GM21515 (cell line): ENCODE data around the gene PIGU.
"Not testable (repeated sequence)": the region's sequence is repeated elsewhere in the genome, so short reads cannot be mapped to it uniquely, and the experiment has no call there.

Experiments used
- ATAC-seq: cut with Tn5 transposase; IDR thresholded peaks from one replicate; pipeline ENCODE4 v1.9.1; 2021; ENCODE audit not compliant: unreplicated experiment

PIGU gene

GRCh38 chr20:34676642-34677373 is at the start of gene PIGU:
Gene PIGU (minus strand): TSS chr20:34677092. CDS start chr20:34677085, 7 bp downstream.
- peak; percentile 90 for ATAC-seq

GRCh38 chr20:34724172-34724571 is 47.3 kb upstream of the PIGU start:
- ATAC-seq: no peak

- not testable (repeated sequence) for ATAC-seq
Measured at GRCh38 chr20:34722560-34722959, 45.7 kb upstream of the PIGU start.

GRCh38 chr20:34720266-34720665 is 43.4 kb upstream of the PIGU start:
- ATAC-seq: no peak

GRCh38 chr20:34719242-34720017 is 42.5 kb upstream of the PIGU start:
- peak; percentile 66 for ATAC-seq

- ATAC-seq: no peak
Measured at GRCh38 chr20:34717230-34718095, 40.6 kb upstream of the PIGU start.

- ATAC-seq: no peak
Measured at GRCh38 chr20:34716921-34717229, 40.0 kb upstream of the PIGU start.

GRCh38 chr20:34715384-34715783 is 38.5 kb upstream of the PIGU start:
- no peak for ATAC-seq

- not testable (repeated sequence) for ATAC-seq
Measured at GRCh38 chr20:34713944-34714515, 37.1 kb upstream of the PIGU start.

GRCh38 chr20:34713194-34713943 is 36.5 kb upstream of the PIGU start:
- ATAC-seq: no peak

- ATAC-seq: no peak
Measured at GRCh38 chr20:34712525-34713192, 35.8 kb upstream of the PIGU start.

- no peak for ATAC-seq
Measured at GRCh38 chr20:34711813-34712430, 35.0 kb upstream of the PIGU start.

GRCh38 chr20:34710861-34711574 is 34.1 kb upstream of the PIGU start:
- no peak for ATAC-seq

GRCh38 chr20:34710568-34710839 is 33.6 kb upstream of the PIGU start:
- no peak for ATAC-seq

- ATAC-seq: peak; percentile 19
Measured at GRCh38 chr20:34709831-34710567, 33.1 kb upstream of the PIGU start.

- ATAC-seq: peak; percentile 41
Measured at GRCh38 chr20:34709044-34709830, 32.3 kb upstream of the PIGU start.

- peak; percentile 2 for ATAC-seq
Measured at GRCh38 chr20:34708621-34709043, 31.7 kb upstream of the PIGU start.
